Glutamatergic neuron (in vitro differentiated cells): Measurements from ENCODE around the gene GPR107. TPM values are rescaled to one million over a fixed set of nuclear protein-coding genes. Genes with fewer than 3 reads are reported as not detected.

Source experiments
- DNase-seq: peaks from one replicate; pipeline ENCODE4 v3.0.0; 2022
- H3K27ac Mint-ChIP-seq: one replicate; pipeline ENCODE4 v1.8.0; 2020; ENCODE audit warnings: mild to moderate bottlenecking, mixed read lengths, inconsistent platforms; ENCODE audit not compliant: unreplicated experiment
- H3K27me3 Mint-ChIP-seq: one replicate; pipeline ENCODE4 v1.8.0; 2020; ENCODE audit warnings: mild to moderate bottlenecking, moderate library complexity, mixed read lengths, inconsistent platforms; ENCODE audit not compliant: unreplicated experiment
- H3K36me3 Mint-ChIP-seq: one replicate; pipeline ENCODE4 v1.8.0; 2020; ENCODE audit warnings: mild to moderate bottlenecking, mixed read lengths, inconsistent platforms; ENCODE audit not compliant: unreplicated experiment
- H3K4me1 Mint-ChIP-seq: one replicate; pipeline ENCODE4 v1.8.0; 2020; ENCODE audit warnings: mild to moderate bottlenecking, low read depth, mixed read lengths, inconsistent platforms; ENCODE audit not compliant: unreplicated experiment
- H3K4me3 Mint-ChIP-seq: one replicate; pipeline ENCODE4 v1.8.0; 2020; ENCODE audit warnings: mild to moderate bottlenecking, mixed read lengths, inconsistent platforms; ENCODE audit not compliant: unreplicated experiment
- H3K9me3 Mint-ChIP-seq: one replicate; pipeline ENCODE4 v1.8.0; 2020; ENCODE audit warnings: mild to moderate bottlenecking, moderate library complexity, mixed read lengths, inconsistent platforms; ENCODE audit not compliant: unreplicated experiment
- total RNA-seq: library from RNA; stranded (reverse); fragmentation: NEBNext Ultra II Directional; extraction: Animal tissue kit (Norgen Biotek cat#: 25700); gene quantifications from one replicate; pipeline ENCODE4 v1.2.1, GENCODE V29; 2021; ENCODE audit not compliant: unreplicated experiment
- TF ChIP-seq, protein P1 (sequence below): fragments of 200-600 bp; sonication (generic); IDR thresholded peaks from one replicate; pipeline ENCODE4 v1.5.0; 2021; ENCODE audit not compliant: partially characterized antibody, unreplicated experiment

GPR107 gene
- total RNA-seq, 1 donor from 2014 or later = 48.2 TPM

DNA sequence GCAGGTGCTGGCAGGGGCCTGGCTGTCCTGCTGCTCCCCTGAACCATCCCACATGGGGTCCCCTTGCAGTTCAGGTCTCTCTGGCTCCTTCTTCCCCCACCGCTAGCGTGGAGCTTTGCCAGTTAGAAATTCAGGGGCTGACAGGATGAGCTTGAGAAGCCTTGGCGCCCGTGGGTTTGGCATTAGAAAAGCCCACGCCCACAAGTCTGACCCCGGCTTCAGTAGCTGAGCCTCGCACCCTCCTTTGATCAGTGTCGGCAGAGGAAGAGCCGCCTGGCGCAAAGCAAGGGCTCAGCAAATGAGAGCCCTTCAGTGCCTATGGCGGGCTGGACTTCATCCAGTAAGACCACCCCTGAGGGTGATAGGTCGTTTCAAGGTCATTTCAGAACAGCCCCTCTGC is 88.3 kb downstream of the GPR107 start:
- TF ChIP-seq, protein P1, sequence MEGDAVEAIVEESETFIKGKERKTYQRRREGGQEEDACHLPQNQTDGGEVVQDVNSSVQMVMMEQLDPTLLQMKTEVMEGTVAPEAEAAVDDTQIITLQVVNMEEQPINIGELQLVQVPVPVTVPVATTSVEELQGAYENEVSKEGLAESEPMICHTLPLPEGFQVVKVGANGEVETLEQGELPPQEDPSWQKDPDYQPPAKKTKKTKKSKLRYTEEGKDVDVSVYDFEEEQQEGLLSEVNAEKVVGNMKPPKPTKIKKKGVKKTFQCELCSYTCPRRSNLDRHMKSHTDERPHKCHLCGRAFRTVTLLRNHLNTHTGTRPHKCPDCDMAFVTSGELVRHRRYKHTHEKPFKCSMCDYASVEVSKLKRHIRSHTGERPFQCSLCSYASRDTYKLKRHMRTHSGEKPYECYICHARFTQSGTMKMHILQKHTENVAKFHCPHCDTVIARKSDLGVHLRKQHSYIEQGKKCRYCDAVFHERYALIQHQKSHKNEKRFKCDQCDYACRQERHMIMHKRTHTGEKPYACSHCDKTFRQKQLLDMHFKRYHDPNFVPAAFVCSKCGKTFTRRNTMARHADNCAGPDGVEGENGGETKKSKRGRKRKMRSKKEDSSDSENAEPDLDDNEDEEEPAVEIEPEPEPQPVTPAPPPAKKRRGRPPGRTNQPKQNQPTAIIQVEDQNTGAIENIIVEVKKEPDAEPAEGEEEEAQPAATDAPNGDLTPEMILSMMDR = no peak
- Mint-ChIP-seq H3K9me3 (peaks cover 2% of the 10 kb centered on the region), H3K4me1 (peaks cover 38% of the 10 kb centered on the region)

DNA sequence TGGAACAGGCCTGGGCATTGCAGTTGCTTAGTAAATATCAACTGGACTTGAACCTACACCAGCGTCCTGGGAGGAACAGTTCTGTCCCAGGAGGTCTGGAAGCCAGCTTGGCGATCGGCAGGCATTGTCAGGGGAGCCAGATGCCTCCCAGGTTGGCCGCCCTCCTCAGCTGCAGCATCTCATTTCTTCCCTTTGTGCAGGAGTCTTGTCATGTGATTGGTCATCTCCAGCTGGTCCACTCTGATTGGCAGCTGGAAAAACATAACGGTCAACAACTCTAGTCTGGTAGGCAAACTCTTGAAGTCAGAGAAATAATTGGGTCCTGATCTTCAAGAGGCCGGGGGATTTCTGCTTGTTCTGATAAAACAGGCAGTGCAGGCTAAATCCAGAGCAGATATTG is 88.9 kb downstream of the GPR107 start:
- peak; percentile 43 for DNase-seq
- H3K9me3 Mint-ChIP-seq = peaks cover 2% of the 10 kb centered on the region
- H3K4me1 Mint-ChIP-seq = peaks cover 32% of the 10 kb centered on the region
- H3K27me3 Mint-ChIP-seq = no peaks in the 10 kb centered on the region
- H3K36me3 Mint-ChIP-seq = no peaks in the 10 kb centered on the region
- no peak overlapping the region for H3K27ac Mint-ChIP-seq
- TF ChIP-seq, protein P1 = no peak
- no peak overlapping the region for H3K4me3 Mint-ChIP-seq

More for the DNA sequence above, 88.3 kb downstream of the GPR107 start:
- no peak for DNase-seq
- Mint-ChIP-seq H3K4me3 (no peak overlapping the region), H3K27me3 (no peaks in the 10 kb centered on the region), H3K36me3 (no peaks in the 10 kb centered on the region), H3K27ac (no peak overlapping the region)

DNA sequence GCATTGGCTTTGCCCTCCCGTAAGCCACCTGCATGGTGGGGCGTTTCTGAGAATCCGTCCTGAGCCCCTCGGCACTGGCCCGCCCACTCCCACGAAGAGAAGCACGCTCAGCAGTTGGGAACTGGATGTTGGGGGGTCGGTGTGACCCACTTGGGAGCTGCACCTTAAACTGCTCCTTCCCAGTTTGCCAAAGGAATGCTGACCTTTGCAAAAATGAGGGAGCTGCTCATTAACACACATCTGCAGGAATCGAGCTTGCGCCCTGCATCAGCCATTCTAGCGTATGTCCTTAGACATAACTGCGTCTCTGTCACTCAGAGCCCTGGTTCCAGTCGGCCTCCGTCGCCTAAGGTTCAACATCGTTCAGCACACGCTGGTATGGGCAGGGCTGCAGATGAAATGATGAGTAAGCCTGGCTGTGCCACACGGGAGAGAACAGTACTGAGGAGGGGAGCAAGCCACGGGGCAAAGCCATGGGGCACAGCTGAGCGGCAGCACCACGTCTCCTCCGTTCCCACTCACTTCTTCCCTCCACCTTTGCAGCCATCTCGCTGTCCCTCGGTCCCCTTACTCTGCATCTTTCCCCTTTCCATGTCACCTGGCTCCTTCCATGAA is 89.7 kb downstream of the GPR107 start:
- no peak for DNase-seq
- TF ChIP-seq, protein P1 = no peak
- H3K27me3 Mint-ChIP-seq = no peaks in the 10 kb centered on the region
- H3K36me3 Mint-ChIP-seq = no peaks in the 10 kb centered on the region
- peaks cover 2% of the 10 kb centered on the region for H3K9me3 Mint-ChIP-seq
- H3K4me1 Mint-ChIP-seq = peaks cover 26% of the 10 kb centered on the region
- H3K27ac Mint-ChIP-seq = no peak overlapping the region
- H3K4me3 Mint-ChIP-seq = no peak overlapping the region

DNA sequence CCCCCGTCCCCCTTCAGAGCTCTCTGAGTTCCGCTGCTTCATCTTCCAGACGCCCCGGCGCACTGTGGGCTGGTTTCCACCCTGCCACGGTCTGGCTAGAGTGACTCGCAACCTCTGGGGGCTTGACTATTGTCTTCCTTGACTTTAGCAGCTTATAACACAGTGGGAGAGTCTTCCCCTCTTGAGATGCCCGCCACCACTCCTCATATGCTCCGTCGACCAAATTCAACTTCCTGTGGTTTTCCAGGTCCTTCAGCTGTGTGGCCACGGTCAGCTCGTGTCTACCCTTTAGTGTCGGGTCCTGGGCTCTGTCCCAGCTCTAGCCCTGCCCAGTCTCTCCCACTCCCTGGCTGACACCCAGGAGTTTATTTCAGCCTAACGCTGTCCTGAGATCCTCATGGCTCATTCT is 90.3 kb downstream of the GPR107 start:
- Mint-ChIP-seq H3K27me3 (no peaks in the 10 kb centered on the region), H3K4me1 (peaks cover 20% of the 10 kb centered on the region), H3K27ac (no peak overlapping the region), H3K9me3 (peaks cover 2% of the 10 kb centered on the region), H3K36me3 (no peaks in the 10 kb centered on the region), H3K4me3 (no peak overlapping the region)
- TF ChIP-seq, protein P1 = no peak
- no peak for DNase-seq

DNA sequence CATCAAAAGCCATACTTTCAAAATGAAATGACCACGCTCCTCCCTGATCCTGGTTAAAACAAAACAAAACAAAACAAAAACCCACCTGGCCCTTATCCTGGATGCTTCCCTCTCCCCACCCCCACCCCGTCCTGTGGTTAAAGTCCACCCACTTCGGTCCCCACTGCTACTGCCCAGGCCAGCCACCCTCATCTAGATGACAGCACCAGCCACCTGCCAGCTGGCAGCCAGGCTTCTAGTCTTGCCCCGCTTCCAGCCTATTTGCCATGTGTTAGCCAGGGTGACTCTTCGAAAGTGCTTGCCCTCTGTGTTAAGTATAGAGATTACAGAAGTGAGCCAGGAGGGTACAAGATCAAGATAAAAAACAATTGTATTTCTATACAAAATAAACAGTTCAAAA is 91.0 kb downstream of the GPR107 start:
- DNase-seq = no peak
- TF ChIP-seq, protein P1 = no peak
- Mint-ChIP-seq H3K36me3 (no peaks in the 10 kb centered on the region), H3K9me3 (peaks cover 2% of the 10 kb centered on the region), H3K4me3 (no peak overlapping the region), H3K27me3 (no peaks in the 10 kb centered on the region), H3K4me1 (peaks cover 14% of the 10 kb centered on the region), H3K27ac (no peak overlapping the region)
